ENCODE results near the gene HELB. TPM values are rescaled to one million over a fixed set of nuclear protein-coding genes. Genes with fewer than 3 reads are reported as not detected.

The HELB gene
- total and polyA plus RNA-seq, 2 of the 8 experiments (the other 6 are each of a cell fraction or from before 2014, with no cell fraction given): 1.8 to 7.6 TPM

- CTCF ChIA-PET (ENCODE audit: partially characterized antibody): no interaction called here
- POLR2A ChIA-PET (ENCODE audit: partially characterized antibody): no interaction called here
Measured at GRCh38 chr12:66340131-66340530, 37.8 kb downstream of the HELB start.

More at GRCh38 chr12:66340131-66340530, 37.8 kb downstream of the HELB start:
- H3K79me1 ChIP-seq (ENCODE audit: low read depth, low read length): no peaks in the 10 kb centered on the region
- H3K9me3 ChIP-seq (ENCODE audit: insufficient read depth in 2 of 2, low read depth in 1 of 2, low read length in 1 of 2): peaks cover 10 to 11% of the 10 kb centered on the region in 2 experiments
- no peak overlapping the region for H3K18ac ChIP-seq (ENCODE audit: extremely low read depth, low read length)
- no peak overlapping the region for H2AFZ ChIP-seq (ENCODE audit: low read length)
- H3K79me2 ChIP-seq (ENCODE audit: control insufficient read depth in 1 of 2, insufficient read depth in 2 of 2, low read length in 2 of 2): no peaks in the 10 kb centered on the region
- FAIRE-seq (no peak), DNase-seq (ENCODE audit: low read depth in 1 of 2, low spot score in 2 of 2) (no peak)
- no peaks in the 10 kb centered on the region for H3K23me2 ChIP-seq (ENCODE audit: low read depth, low read length)
- H2AK5ac ChIP-seq (ENCODE audit: low read depth, low read length): no peak overlapping the region
- H3K56ac ChIP-seq (replicated peaks; ENCODE audit: insufficient read length, low read depth, low read length): no peak overlapping the region
- no peak overlapping the region for H3K27ac ChIP-seq (ENCODE audit: low read depth, low read length)
- no peak overlapping the region for H3K23ac ChIP-seq (ENCODE audit: insufficient read length)
- WGBS, 2 experiments (ENCODE audit: extremely low coverage in 1 of 2, insufficient coverage in 1 of 2, insufficient read length in 1 of 2, insufficient replicate concordance in 2 of 2, low coverage in 1 of 2, low lambda C conversion rate in 2 of 2, missing lambda C conversion rate in 1 of 2): 94% methylated on average over 2 of the region's 2 CpGs; no CpG with 5 or more reads in 1 of the 2 experiments
- H2BK120ac ChIP-seq (replicated peaks; ENCODE audit: low read depth, low read length): no peak overlapping the region
- no peak overlapping the region for H2BK20ac ChIP-seq (ENCODE audit: low read length)
- H4K91ac ChIP-seq (replicated peaks; ENCODE audit: insufficient read length, low read length): no peak overlapping the region
- TF ChIP-seq EZH2 (IDR thresholded peaks at IDR 0.05; ENCODE audit: low read depth, low read length, severe bottlenecking): no peak
- no peak for TF ChIP-seq CEBPB (IDR thresholded peaks at IDR 0.05; ENCODE audit: low read depth, low read length)
- no peak for TF ChIP-seq HDAC2 (IDR thresholded peaks at IDR 0.05; ENCODE audit: borderline replicate concordance in 1 of 2, low read depth in 2 of 2, low read length in 2 of 2)
- no peak for TF ChIP-seq CTCF (IDR thresholded peaks at IDR 0.05; ENCODE audit: control extremely low read depth in 1 of 3, insufficient read depth in 1 of 3, low read depth in 1 of 3, low read length in 3 of 3)
- no peak for TF ChIP-seq SP1 (IDR thresholded peaks at IDR 0.05; ENCODE audit: low read depth, low read length)
- H2BK5ac ChIP-seq (ENCODE audit: low read depth, low read length): no peak overlapping the region
- no peak overlapping the region for H3K9ac ChIP-seq (replicated peaks in 1 of 4; ENCODE audit: extremely low read depth in 1 of 4, low read depth in 3 of 4, low read length in 3 of 4)
- no peak overlapping the region for H4K8ac ChIP-seq (ENCODE audit: extremely low read depth, insufficient read depth, low read length)
- no peak overlapping the region for H4K5ac ChIP-seq (ENCODE audit: insufficient read length, low read depth, low read length)
- H3K4me1 ChIP-seq (replicated peaks in 1 of 4; ENCODE audit: control insufficient read depth in 3 of 4, insufficient read depth in 4 of 4, low read length in 3 of 4): no peaks in the 10 kb centered on the region
- H3K27me3 ChIP-seq (replicated peaks in 1 of 4; ENCODE audit: control insufficient read depth in 3 of 4, extremely low read depth in 1 of 4, insufficient read depth in 3 of 4, low read length in 3 of 4): no peaks in the 10 kb centered on the region
- H2BK12ac ChIP-seq (ENCODE audit: low read depth, low read length): no peak overlapping the region
- H3K14ac ChIP-seq (ENCODE audit: insufficient read length): no peak overlapping the region
- H3K4me2 ChIP-seq (ENCODE audit: insufficient read depth in 1 of 2, low read depth in 2 of 2, low read length in 2 of 2): no peak overlapping the region
- no peak overlapping the region for H3K4me3 ChIP-seq (ENCODE audit: extremely low read depth in 1 of 4, insufficient read depth in 2 of 4, low read depth in 3 of 4, low read length in 4 of 4)
- peaks cover 0 to 27% (median 10%) of the 10 kb centered on the region in 4 experiments; a peak in 6 of 8 replicates for H3K36me3 ChIP-seq (ENCODE audit: control insufficient read depth in 2 of 4, insufficient read depth in 4 of 4, low read length in 3 of 4)
- no peak overlapping the region for H3K4ac ChIP-seq (replicated peaks; ENCODE audit: insufficient read length, low read depth, low read length)
- no peak overlapping the region for H2BK15ac ChIP-seq (ENCODE audit: low read length)
- H4K20me1 ChIP-seq (replicated peaks in 1 of 2; ENCODE audit: control insufficient read depth in 1 of 2, insufficient read depth in 2 of 2, low read length in 2 of 2): no peaks in the 10 kb centered on the region
